ENCODE results near the gene CD9. TPM values are rescaled to one million over a fixed set of nuclear protein-coding genes. Genes with fewer than 3 reads are reported as not detected.

CD9 gene
- total and polyA plus RNA-seq, 7 experiments from 2014 or later, result 3.8 to 19.3 (median 8.9) TPM

DNA sequence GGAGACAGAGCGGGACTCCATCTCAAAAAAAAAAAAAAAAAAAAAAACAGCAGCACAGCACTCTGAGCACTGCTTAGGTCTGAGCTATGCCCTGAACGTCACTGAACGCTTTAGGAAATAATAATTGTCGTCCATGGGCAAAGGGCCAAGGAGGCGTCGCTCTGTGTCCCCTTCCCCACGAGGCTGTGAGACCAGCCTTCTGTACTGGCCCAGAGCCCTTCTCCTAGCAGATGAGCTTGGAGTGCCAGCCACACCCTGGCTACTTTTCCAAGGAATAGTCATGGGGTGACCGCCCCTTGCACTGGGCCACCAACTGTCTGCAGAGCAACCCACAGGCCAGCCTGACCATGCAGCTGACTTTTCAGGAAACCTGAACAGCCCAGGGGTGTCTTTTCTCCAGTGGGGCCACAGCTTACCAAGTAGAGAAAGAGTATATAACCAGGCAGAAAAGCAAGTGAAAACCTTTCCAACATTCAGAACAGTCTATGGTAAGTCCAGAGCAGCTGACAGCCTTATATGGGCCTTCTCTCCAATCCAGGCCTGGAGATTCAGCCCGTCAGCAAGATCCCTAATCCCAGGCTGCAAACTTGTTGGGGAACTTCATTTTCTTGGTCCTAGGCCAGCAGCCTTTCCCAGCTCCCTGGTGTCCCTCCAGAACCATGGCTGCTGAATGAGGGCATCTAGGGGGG, 28.5 kb downstream of the CD9 start:
- H3K4me1 ChIP-seq (ENCODE audit: control insufficient read depth in 2 of 2, insufficient read depth in 2 of 2, low read length in 2 of 2), result peaks cover 21 to 27% of the 10 kb centered on the region in 2 donors
- CTCF ChIA-PET, result no interaction called here
- ATAC-seq (no peak), DNase-seq (no peak)
- Mint-ChIP-seq H3K4me3 (no peak overlapping the region), H3K27me3 (peaks cover 0 to 2% (median 0%) of the 10 kb centered on the region in 5 donors), H3K9me3 (no peaks in the 10 kb centered on the region), H3K27ac (peak overlapping the region in 1 of 9 donors; percentile 21), H3K4me1 (peaks cover 22 to 41% (median 33%) of the 10 kb centered on the region in 7 donors), H3K36me3 (no peaks in the 10 kb centered on the region)
- H3K27ac ChIP-seq (ENCODE audit: low read depth, low read length), result no peak overlapping the region
- H3K27me3 ChIP-seq (ENCODE audit: control insufficient read depth in 2 of 2, insufficient read depth in 2 of 2, low read length in 2 of 2), result no peaks in the 10 kb centered on the region
- intact Hi-C loops (cut with micrococcal nuclease), result no loop called here
- no peak overlapping the region for H3K4me3 ChIP-seq (ENCODE audit: low read length)
- H3K36me3 ChIP-seq (ENCODE audit: control insufficient read depth in 2 of 3, insufficient read depth in 3 of 3, low read length in 3 of 3), result no peaks in the 10 kb centered on the region
- POLR2A ChIA-PET, result no interaction called here
- no peaks in the 10 kb centered on the region for H3K9me3 ChIP-seq (ENCODE audit: control insufficient read depth in 2 of 3, low read length in 3 of 3)

DNA sequence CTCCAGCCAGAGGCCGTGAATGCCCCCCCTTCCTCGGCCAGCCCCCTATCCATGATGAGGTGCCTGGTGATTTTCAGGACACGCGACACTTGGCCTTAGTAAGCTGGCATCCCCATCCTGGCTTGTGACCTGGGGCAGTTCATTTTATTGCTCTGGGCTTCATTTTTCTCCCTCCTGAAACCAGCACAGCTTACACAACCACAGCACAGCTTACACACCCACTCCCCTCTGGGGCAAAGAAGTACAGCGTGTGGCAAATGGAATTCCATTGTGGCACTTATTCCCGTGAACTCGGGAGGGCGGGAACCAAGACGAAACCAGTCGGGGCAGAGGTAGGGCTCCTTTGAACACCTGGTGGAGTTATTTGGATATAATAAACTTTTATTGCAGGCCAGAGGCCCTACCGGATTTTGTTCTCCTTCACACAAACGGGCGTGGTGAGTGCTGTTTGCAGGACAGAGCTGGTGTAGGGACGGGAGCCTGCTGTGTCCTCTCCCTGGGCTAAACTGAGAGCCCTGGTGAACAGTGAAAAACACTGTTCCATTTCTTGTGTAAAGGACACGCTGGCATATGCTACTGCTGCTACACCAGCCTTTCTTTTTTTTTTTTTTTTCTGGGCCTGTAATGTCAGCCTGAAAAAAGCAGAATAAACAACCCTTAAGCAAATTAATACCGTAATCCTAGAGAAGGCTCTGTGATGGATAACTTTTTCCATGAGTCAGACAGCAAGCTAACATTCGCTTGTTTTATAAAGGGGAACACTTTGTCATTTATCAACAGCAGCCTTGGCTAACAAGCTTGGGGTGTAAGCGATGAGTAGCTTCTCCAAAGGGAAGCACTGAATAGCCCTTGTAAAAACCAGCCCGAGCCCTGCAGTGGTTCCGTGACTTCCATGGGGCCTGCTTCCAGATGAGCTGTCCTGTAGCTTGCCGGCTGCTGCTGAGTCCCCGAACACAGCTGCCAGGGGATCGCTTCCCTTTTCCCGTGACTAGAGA, 29.3 kb downstream of the CD9 start:
- peaks cover 22 to 43% (median 33%) of the 10 kb centered on the region in 7 donors for H3K4me1 Mint-ChIP-seq
- H3K27me3 Mint-ChIP-seq, result peaks cover 0 to 2% (median 0%) of the 10 kb centered on the region in 5 donors
- H3K27ac ChIP-seq (ENCODE audit: low read depth, low read length), result no peak overlapping the region
- DNase-seq (no peak), ATAC-seq (peak; percentile 43)
- no peaks in the 10 kb centered on the region for H3K9me3 ChIP-seq (ENCODE audit: control insufficient read depth in 2 of 3, low read length in 3 of 3)
- no peaks in the 10 kb centered on the region for H3K27me3 ChIP-seq (ENCODE audit: control insufficient read depth in 2 of 2, insufficient read depth in 2 of 2, low read length in 2 of 2)
- peak overlapping the region in 1 of 10 donors; percentile 77 for H3K4me3 Mint-ChIP-seq
- ChIA-PET POLR2A (interaction anchor here (0.7 to 1.1 kb wide), 3 partner anchors 16 to 29 kb away, joined by 3 to 8 read pairs (median 5); no protein-coding TSS in a partner anchor), CTCF (interaction anchor here (0.5 to 1.1 kb wide), 4 partner anchors 29 to 168 kb away, joined by 3 to 5 read pairs (median 4); no protein-coding TSS in a partner anchor)
- H3K36me3 Mint-ChIP-seq, result no peaks in the 10 kb centered on the region
- peak overlapping the region in 6 of 9 donors; percentile 65 to 98 (median 94) for H3K27ac Mint-ChIP-seq
- peaks cover 21 to 27% of the 10 kb centered on the region in 2 donors for H3K4me1 ChIP-seq (ENCODE audit: control insufficient read depth in 2 of 2, insufficient read depth in 2 of 2, low read length in 2 of 2)
- H3K9me3 Mint-ChIP-seq, result no peaks in the 10 kb centered on the region
- H3K36me3 ChIP-seq (ENCODE audit: control insufficient read depth in 2 of 3, insufficient read depth in 3 of 3, low read length in 3 of 3), result no peaks in the 10 kb centered on the region
- intact Hi-C loops (cut with micrococcal nuclease), result loop anchor here in 1 of 2 donors (2.0 to 5.0 kb wide), 2 partner anchors 32 to 49 kb away; no protein-coding TSS in a partner anchor
- no peak overlapping the region for H3K4me3 ChIP-seq (ENCODE audit: low read length)

DNA sequence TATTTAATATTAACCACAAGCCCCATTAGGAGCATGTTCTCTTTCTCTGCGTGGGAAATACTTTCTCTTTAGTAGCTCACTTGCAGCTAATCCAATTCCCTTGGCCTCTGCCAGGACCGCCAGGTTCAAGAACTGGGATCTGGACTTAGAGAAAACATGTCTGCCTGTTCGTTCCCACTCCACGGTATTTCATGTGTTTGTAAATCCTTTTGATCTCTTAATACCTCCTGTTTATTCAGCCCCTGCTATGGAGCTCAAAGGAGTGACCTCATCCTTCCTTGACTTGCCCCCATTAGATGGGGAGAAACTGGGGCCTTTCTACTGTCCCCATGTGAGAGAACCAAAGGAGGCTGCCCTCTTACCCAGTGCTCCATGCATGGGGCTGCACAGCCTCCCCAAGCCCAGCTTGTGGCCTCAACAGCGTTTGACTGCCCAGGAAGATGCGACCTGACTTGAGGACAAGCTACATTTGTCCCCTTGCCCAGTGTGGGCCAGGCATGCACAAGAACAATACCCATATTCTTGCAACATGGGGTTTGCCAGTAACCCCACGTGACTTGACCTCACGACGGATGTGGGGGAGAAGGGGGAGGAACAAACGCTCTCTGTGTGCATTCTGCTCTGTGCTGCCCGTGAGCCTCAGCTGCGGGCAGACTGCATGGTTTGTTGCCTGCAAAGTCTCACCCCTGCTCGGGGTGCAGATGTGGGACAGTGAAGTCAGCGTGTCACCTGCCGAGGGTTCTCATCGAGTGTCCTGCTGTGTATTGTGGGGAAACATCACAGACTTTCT, 30.3 kb downstream of the CD9 start:
- ATAC-seq (peak; percentile 95), DNase-seq (peak; percentile 33 to 77 (median 70))
- Histone ChIP-seq H3K27me3 (ENCODE audit: control insufficient read depth in 2 of 2, insufficient read depth in 2 of 2, low read length in 2 of 2) (no peaks in the 10 kb centered on the region), H3K36me3 (ENCODE audit: control insufficient read depth in 2 of 3, insufficient read depth in 3 of 3, low read length in 3 of 3) (no peaks in the 10 kb centered on the region), H3K27ac (ENCODE audit: low read depth, low read length) (peak overlapping the region; percentile 53), H3K4me3 (ENCODE audit: low read length) (no peak overlapping the region), H3K9me3 (ENCODE audit: control insufficient read depth in 2 of 3, low read length in 3 of 3) (no peaks in the 10 kb centered on the region), H3K4me1 (ENCODE audit: control insufficient read depth in 2 of 2, insufficient read depth in 2 of 2, low read length in 2 of 2) (peaks cover 21 to 27% of the 10 kb centered on the region in 2 donors)
- Mint-ChIP-seq H3K4me3 (peak overlapping the region; percentile 53 to 82 (median 72)), H3K36me3 (no peaks in the 10 kb centered on the region), H3K4me1 (peaks cover 22 to 43% (median 33%) of the 10 kb centered on the region in 7 donors), H3K9me3 (no peaks in the 10 kb centered on the region), H3K27ac (peak overlapping the region; percentile 70 to 98 (median 94)), H3K27me3 (peaks cover 0 to 2% (median 0%) of the 10 kb centered on the region in 5 donors)
- intact Hi-C loops (cut with micrococcal nuclease), result loop anchor here in 1 of 2 donors (2.0 to 5.0 kb wide), 2 partner anchors 33 to 48 kb away; no protein-coding TSS in a partner anchor
- ChIA-PET CTCF (interaction anchor here (1.1 kb wide), 1 partner anchor 49 kb away, joined by 4 read pairs; no protein-coding TSS in a partner anchor), POLR2A (interaction anchor here (0.7 to 1.1 kb wide), 3 partner anchors 17 to 28 kb away, joined by 3 to 8 read pairs (median 5); no protein-coding TSS in a partner anchor)

DNA sequence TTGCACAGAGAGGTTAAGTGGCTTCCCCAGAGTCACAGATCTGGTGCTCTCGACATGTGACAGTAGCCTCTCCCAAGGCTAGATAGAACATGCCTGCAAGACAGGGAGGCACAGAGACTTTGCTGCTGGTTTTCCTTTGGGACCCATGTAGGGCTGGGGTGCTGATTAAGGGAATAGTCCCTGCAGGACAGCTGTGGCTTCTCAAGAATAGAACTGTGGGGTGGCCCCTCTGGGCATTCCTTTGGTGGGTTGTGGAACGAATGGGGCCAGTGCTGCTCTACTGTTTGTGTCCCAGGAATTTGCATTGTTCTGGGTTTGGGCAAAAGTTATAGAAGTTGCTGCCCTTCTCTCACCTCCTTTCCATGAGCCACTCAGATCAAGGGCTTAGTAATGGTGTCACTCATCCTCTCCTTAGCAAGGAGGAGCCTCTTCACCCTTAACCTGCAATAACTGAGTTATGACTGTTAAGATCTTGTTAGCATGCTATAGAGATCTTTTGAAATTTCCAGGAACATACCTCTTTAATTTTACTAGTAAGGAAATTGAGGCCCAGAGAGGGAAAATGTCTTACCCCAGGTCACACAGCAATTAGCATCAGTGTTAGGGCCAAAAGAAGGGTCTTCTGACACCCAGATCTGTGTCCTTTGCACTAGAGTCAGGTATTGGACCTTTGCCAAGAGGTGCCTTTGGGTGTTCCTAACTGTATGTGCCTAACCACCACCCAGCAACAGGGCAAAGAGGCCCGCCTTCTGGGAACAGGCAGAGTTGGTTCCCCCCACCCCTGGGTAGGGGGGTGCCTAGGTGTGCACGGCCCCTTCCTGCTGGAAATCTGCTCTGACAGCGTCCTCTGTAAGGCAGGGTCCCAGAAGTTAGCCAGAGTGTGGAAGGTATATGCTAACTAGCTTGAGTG, 31.4 kb downstream of the CD9 start:
- Histone ChIP-seq H3K4me3 (ENCODE audit: low read length) (no peak overlapping the region), H3K4me1 (ENCODE audit: control insufficient read depth in 2 of 2, insufficient read depth in 2 of 2, low read length in 2 of 2) (peaks cover 21 to 27% of the 10 kb centered on the region in 2 donors), H3K27me3 (ENCODE audit: control insufficient read depth in 2 of 2, insufficient read depth in 2 of 2, low read length in 2 of 2) (no peaks in the 10 kb centered on the region), H3K36me3 (ENCODE audit: control insufficient read depth in 2 of 3, insufficient read depth in 3 of 3, low read length in 3 of 3) (no peaks in the 10 kb centered on the region), H3K27ac (ENCODE audit: low read depth, low read length) (no peak overlapping the region), H3K9me3 (ENCODE audit: control insufficient read depth in 2 of 3, low read length in 3 of 3) (no peaks in the 10 kb centered on the region)
- intact Hi-C loops (cut with micrococcal nuclease), result loop anchor here in 1 of 2 donors (2.0 to 5.0 kb wide), 2 partner anchors 34 to 47 kb away; no protein-coding TSS in a partner anchor
- peak overlapping the region in 8 of 9 donors; percentile 24 to 98 (median 92) for H3K27ac Mint-ChIP-seq
- POLR2A ChIA-PET, result no interaction called here
- peak overlapping the region in 6 of 10 donors; percentile 15 to 82 (median 56) for H3K4me3 Mint-ChIP-seq
- no peak for ATAC-seq
- peaks cover 0 to 2% (median 0%) of the 10 kb centered on the region in 5 donors for H3K27me3 Mint-ChIP-seq
- no peaks in the 10 kb centered on the region for H3K9me3 Mint-ChIP-seq
- no peaks in the 10 kb centered on the region for H3K36me3 Mint-ChIP-seq
- CTCF ChIA-PET, result no interaction called here
- DNase-seq, result peak in 2 of 9 donors; percentile 12
- H3K4me1 Mint-ChIP-seq, result peaks cover 22 to 43% (median 32%) of the 10 kb centered on the region in 7 donors

DNA sequence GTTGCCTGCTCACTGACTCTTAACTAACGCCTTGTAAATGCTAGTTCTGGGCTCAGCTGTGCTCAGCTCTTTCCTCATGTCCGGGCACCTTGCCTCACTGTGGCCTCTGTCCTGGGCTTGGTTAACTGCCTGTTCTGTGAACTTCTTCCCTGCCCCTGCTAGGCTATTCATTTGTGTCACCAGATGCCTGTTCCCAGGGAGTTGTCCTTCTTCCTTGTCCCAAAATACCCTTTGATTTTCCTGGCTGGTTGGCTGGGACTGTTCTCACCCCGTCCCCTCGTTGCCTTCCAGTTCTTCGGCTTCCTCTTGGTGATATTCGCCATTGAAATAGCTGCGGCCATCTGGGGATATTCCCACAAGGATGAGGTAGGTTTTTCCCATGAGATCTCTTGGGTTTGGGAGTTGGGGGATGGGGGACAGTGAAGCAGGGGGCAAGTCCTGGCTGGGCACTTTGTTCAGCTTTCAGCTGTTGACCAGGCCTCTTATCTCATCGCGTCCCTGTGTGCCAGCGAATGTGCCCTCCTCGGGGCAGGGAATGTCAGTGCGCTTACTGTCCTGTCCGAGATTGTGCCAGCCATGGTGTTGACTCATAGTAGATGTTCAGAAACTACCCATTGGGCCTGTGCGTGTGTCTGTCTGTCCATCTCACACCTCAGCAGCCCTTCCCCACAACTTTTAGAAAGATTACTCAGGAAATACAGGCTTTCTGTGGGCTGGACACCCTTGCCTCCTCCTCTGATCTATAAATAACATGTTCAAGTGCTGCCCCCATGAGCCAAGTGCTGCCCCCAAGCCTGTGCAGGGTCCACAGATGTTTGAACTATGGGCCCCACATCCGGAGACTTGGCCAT, 33.1 kb downstream of the CD9 start:
- DNase-seq, result no peak
- peak overlapping the region in 5 of 9 donors; percentile 14 to 62 (median 51) for H3K27ac Mint-ChIP-seq
- H3K4me3 ChIP-seq (ENCODE audit: low read length), result no peak overlapping the region
- H3K4me1 Mint-ChIP-seq, result peaks cover 22 to 43% (median 32%) of the 10 kb centered on the region in 7 donors
- ChIA-PET POLR2A (no interaction called here), CTCF (no interaction called here)
- H3K4me3 Mint-ChIP-seq, result no peak overlapping the region
- H3K36me3 ChIP-seq (ENCODE audit: control insufficient read depth in 2 of 3, insufficient read depth in 3 of 3, low read length in 3 of 3), result no peaks in the 10 kb centered on the region
- no peaks in the 10 kb centered on the region for H3K9me3 ChIP-seq (ENCODE audit: control insufficient read depth in 2 of 3, low read length in 3 of 3)
- peaks cover 21 to 27% of the 10 kb centered on the region in 2 donors for H3K4me1 ChIP-seq (ENCODE audit: control insufficient read depth in 2 of 2, insufficient read depth in 2 of 2, low read length in 2 of 2)
- no peak overlapping the region for H3K27ac ChIP-seq (ENCODE audit: low read depth, low read length)
- H3K27me3 ChIP-seq (ENCODE audit: control insufficient read depth in 2 of 2, insufficient read depth in 2 of 2, low read length in 2 of 2), result no peaks in the 10 kb centered on the region
- H3K27me3 Mint-ChIP-seq, result peaks cover 0 to 2% (median 0%) of the 10 kb centered on the region in 5 donors
- no peak for ATAC-seq
- intact Hi-C loops (cut with micrococcal nuclease), result loop anchor here (1.0 to 5.0 kb wide), 3 partner anchors 36 to 170 kb away; no protein-coding TSS in a partner anchor
- H3K36me3 Mint-ChIP-seq, result peaks cover 0 to 4% (median 0%) of the 10 kb centered on the region in 5 donors
- H3K9me3 Mint-ChIP-seq, result no peaks in the 10 kb centered on the region

Data from naive thymus-derived CD4-positive, alpha-beta T cell (primary cell).